Measurements from ENCODE around the gene SFMBT1.

GRCh38 chr3:52912885-52913731 is 132.8 kb downstream of the SFMBT1 start:
- TF ChIP-seq CTCF (IDR thresholded peaks at IDR 0.05) (no peak), POLR2A (IDR thresholded peaks at IDR 0.05) (no peak)
